NB4 (cell line): Measurements from ENCODE around the gene IGFBP4.

Source experiments
- CTCF ChIP-seq: IDR thresholded peaks from one replicate; pipeline ENCODE4 v1.5.1; 2012; ENCODE audit warnings: low read depth, low read length
- MAX ChIP-seq: IDR thresholded peaks from 2 replicates; pipeline ENCODE4 v1.6.1; 2011; ENCODE audit warnings: low read depth, low read length
- MYC ChIP-seq: IDR thresholded peaks from 2 replicates; pipeline ENCODE4 v1.6.1; 2011; ENCODE audit warnings: low read depth, low read length
- POLR2A ChIP-seq: IDR thresholded peaks from 2 replicates; pipeline ENCODE4 v1.6.1; 2011; ENCODE audit warnings: mild to moderate bottlenecking; ENCODE audit not compliant: insufficient read length; ENCODE audit errors: extremely low read depth

GRCh38 chr17:40422990-40423633 lies 20.1 kb upstream of the IGFBP4 start:
- TF ChIP-seq CTCF = peak; percentile 30
- no peak for TF ChIP-seq POLR2A
- no peak for TF ChIP-seq MAX
- no peak for TF ChIP-seq MYC
